HTERT RPE-1 (cell line): ENCODE measurements around the gene APMAP.

ENCODE experiments used
- in situ Hi-C: fragments of 300-500 bp; cut with MboI; formaldehyde crosslinking; loops from 4 replicates; pipeline ENCODE4 v1.14.3; 2020; ENCODE audit warnings: low sequenced_read_pairs

The APMAP gene

GRCh38 chr20:25025091-25025861 is 32.7 kb upstream of the APMAP start:
- in situ Hi-C loops = no loop called here

DNA sequence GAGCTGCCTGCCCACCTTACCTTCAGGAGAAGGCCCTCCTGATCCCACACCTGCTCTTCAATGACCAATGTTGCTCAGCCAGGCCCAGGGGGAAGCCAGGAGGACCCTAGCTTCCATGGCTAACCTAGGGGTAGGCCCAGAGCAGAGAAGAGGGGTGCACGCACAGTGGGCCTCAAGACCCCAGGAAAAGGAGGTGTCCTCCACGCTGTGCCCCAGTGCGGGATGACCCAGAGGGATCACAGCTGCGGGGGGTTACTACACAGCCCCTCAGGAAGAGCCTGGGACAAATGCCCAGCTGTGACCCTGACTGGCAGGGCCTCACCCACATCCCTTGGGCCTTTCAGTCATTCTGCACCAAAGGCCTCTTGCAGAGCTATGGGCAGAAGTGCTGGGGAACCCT is 31.6 kb upstream of the APMAP start:
- in situ Hi-C loops = no loop called here

GRCh38 chr20:25023356-25023755 is 30.8 kb upstream of the APMAP start:
- in situ Hi-C loops = no loop called here

GRCh38 chr20:25022680-25023079 is 30.1 kb upstream of the APMAP start:
- in situ Hi-C loops = no loop called here

DNA sequence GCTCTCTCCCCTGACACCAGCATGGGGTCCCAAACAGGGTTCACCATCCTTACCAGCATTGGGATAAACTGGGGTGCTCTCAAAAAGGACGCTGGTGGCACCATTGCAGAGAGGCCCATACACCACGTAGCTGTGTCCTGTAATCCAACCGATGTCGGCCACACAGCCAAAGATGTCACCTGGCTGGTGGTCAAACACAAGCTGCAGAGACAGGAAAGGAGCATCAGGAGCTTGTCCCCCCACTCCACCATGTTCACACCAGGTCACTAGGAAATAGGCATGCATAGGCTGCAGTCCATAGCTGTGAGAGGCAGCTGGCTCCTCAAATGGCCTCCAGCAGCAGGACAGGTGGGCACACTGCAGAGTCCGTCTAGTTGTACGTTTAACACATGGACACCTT is 28.8 kb upstream of the APMAP start:
- in situ Hi-C loops = no loop called here

DNA sequence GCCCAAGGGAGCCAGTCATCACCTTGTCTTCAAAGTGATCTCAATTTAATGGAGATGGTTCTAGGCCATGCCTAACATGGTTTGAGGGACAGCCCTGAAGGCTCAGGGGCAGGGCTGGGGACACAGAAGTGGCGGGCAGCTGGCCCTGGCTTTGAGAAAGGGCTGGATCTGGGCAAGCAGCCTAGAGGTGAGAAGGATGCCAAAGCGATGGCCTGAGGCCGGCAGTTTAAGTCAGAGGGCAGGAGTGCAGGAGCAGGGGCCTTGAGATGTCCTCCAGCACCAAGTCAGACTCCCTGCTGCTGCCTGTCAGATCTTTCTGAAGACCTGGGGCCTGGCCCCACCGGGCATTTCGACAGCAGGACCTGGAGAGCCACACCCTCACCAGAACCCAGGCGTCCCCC is 28.4 kb upstream of the APMAP start:
- in situ Hi-C loops = no loop called here

GRCh38 chr20:25020345-25020744 is 27.8 kb upstream of the APMAP start:
- in situ Hi-C loops = no loop called here

DNA sequence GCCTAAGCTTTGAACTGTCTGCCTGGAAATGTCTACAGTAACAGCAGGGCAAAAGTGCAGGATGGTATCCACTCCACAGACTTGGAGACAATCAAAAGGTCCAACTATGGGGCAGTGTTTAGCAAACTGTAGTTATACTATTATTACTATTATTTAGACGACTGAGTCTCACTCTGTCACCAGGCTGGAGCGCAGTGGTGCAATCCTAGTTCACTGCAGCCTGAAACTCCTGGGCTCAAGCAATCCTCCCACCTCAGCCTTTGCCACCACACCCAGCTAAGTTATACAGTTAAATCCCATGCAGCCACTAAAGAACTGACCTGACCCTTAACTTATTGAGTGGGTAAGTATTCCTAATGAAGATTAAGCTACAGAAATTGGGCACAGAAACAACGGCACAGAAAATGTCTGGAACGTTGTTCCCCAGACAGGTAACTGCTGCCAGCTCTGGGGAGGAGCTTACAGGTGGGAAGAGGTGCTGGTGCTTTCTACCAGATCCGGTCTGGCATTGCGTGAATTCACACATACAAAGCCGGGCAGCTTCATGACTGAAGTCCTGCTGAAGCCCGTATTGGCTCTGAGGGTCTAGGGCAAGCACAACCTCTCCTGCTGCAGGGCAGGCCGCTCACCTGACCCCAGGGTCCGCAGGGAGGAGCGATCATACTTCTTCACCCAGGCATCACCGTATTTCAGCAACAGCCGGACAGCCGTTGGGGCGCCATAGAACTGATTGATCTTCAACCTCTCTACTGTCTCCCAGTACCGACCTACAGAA is 27.0 kb upstream of the APMAP start:
- in situ Hi-C loops = no loop called here

DNA sequence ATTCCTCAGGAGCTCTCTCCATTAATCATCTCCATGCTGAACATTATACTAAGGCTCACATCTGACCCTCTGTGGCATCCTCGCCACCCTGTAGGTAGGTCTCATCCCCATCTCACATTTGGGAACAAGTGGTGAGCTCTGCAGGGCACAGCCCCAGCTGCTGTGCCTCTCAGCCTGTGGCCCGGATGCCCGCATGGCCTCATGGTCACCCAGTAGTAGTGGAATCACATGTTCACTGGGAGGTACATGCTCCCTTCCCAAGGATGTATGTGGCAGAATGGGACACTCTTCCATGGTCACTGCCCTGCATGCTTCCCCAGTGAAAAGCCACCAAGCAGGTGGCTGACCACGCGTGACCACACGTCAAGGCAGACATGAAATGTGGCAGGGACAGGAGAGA is 26.3 kb upstream of the APMAP start:
- in situ Hi-C loops = no loop called here

- in situ Hi-C loops = no loop called here
Measured at GRCh38 chr20:25018425-25018824, 25.9 kb upstream of the APMAP start.

DNA sequence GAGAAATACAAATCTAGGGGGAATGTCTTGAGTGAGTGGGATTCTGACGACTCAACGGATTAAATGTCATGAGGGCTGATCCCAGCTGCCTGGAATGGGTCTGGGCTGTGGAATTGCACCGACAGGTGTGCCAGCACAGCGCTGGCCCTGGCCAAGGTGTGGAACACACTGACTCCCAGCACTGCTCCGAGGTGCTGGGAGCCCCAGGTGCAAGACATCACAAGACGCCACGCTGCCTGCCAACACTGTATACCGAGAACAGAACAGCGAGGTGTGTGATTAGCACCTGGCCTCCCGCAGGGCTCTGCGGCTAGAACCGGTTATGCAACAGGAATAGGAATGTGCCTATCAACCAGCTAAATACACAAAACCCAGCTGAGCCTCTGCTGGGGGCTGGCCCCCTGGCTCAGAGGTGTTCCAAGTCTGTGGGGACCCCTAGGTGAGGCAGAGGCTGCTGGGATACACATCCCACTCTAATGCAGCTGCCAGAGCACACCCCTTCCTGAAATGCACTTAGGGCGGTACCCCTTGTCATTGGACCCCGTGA is 24.8 kb upstream of the APMAP start:
- in situ Hi-C loops = no loop called here

DNA sequence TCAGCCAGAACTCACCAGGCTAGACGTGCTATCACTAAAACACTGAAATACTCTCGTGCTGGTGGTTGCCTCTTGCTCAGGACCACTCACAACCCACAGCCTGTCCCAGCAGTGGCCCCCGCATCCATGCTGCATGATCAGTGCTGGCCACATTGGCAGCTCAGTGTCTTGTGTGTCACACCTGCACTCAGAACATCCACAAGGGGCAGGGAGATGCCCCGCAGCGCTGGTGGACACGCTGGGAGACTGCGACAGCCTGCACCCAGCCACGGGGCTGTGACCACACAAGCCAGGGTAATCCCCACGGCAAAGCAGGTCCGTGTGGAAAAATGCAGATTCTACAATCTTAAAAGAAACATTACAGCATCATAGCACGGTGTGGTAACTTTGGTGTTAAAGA is 23.9 kb upstream of the APMAP start:
- in situ Hi-C loops = no loop called here

- in situ Hi-C loops = no loop called here
Measured at GRCh38 chr20:25015986-25016385, 23.4 kb upstream of the APMAP start.

- in situ Hi-C loops = no loop called here
Measured at GRCh38 chr20:25014816-25015215, 22.3 kb upstream of the APMAP start.

GRCh38 chr20:25013478-25014380 is 21.2 kb upstream of the APMAP start:
- in situ Hi-C loops = no loop called here

GRCh38 chr20:25012616-25013189 is 20.2 kb upstream of the APMAP start:
- in situ Hi-C loops = no loop called here

- in situ Hi-C loops = no loop called here
Measured at GRCh38 chr20:25011831-25012241, 19.3 kb upstream of the APMAP start.

DNA sequence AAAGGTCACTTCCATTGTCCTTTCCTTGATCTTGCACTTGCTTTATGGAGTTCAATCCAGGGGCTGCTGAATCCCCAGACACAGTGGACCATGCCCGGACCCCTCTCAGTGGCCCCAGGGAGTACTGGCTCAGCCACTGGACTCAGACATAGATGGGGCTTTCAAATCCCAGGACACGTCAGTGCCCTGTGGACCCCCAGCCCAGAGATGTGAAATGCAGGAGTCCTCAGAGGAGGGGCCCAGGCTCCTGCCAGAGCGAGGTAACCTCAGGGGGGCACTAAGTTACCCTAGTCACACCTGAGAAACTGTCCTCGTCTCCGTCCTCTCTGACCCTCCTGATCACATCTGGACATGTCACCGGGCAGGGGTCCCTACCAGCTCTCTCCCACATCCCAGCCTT is 18.7 kb upstream of the APMAP start:
- in situ Hi-C loops = no loop called here

DNA sequence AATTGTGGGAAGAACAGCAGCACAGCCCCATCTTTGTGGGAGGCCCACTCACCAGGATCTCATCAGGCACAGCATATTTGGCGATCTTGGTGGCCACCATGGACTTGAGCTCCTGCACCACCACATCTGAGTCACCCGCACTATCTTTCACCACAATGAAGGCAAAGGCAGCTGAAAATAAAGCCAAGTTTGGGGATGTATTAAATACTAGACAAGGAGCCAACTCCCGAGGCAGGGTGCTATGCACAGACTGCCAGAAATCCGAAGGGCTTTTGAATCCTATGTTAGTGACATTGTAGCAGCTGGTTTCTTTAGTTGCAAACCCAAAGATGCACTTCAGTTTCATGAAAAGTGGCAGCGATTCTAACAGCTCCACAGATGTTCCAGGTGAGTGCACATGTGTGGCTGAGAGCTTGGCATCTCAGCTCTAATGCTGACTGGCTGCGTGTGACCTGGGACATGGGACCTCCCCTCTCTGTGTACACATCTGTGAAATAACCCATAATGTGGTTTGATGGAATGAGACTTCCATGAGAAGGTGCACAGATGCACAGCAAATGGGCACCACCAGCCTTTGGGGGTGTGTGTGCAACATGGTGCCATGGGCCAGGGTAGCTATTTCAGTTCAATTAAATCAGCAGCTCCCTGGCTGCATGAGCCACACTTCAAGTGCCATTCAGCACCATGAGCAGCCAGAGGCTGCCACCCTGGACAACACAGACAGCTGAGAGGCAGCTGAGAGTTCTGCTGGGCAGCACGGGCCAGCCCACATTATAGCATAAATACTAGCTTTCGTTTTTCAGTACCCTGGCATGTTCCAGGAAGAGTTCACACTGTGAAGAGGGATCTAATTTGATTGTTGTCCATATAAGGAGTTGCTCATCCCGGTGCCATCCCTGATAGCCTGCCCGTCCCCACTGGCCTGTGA is 16.9 kb upstream of the APMAP start:
- in situ Hi-C loops = no loop called here
